ENCODE results near the gene CALML5. TPM values are rescaled to one million over a fixed set of nuclear protein-coding genes. Genes with fewer than 3 reads are reported as not detected.
"Not testable (repeated sequence)": the region's sequence is repeated elsewhere in the genome, so short reads cannot be mapped to it uniquely, and the experiment has no call there.

CALML5 gene
- total RNA-seq, 1 experiment from 2014 or later = not detected

DNA sequence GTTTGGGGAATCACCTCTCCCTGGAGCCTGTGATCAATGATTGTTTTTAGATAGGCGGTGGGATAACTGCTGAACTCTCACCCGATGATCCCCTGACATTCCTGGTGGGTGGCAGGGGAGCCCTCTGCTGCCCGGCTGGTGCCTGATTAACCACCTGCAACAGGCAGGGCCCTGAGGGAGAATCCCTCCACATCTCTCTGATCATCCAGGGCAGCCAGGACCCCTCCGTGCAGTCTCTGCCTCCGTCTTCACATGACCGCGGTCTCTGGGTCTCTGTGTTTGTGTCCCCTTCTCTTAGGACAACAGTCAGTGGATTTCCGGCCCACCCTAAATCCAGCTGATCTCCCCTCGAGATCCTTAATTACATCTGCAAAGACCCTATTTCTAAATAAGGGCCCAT lies 17.4 kb downstream of the CALML5 start:
- DNase-seq (ENCODE audit: low read depth) = no peak

DNA sequence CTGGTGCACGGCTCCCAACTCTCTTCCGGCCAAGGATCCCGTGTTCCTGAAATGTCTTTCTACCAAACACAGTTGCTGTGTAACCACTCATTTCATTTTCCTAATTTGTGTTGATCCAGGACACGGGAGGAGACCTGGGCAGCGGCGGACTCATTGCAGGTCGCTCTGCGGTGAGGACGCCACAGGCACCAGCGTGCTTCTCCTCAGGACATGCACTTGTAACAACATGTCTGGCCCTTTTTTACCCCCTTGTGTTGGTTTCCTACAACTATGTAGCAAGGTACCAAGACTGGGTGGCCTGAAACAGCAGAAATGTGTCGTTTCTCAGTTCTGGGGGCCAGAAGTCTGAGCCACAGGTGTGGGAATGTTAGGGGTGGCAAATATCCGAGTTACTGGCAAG lies 18.2 kb downstream of the CALML5 start:
- DNase-seq (ENCODE audit: low read depth) = no peak

DNA sequence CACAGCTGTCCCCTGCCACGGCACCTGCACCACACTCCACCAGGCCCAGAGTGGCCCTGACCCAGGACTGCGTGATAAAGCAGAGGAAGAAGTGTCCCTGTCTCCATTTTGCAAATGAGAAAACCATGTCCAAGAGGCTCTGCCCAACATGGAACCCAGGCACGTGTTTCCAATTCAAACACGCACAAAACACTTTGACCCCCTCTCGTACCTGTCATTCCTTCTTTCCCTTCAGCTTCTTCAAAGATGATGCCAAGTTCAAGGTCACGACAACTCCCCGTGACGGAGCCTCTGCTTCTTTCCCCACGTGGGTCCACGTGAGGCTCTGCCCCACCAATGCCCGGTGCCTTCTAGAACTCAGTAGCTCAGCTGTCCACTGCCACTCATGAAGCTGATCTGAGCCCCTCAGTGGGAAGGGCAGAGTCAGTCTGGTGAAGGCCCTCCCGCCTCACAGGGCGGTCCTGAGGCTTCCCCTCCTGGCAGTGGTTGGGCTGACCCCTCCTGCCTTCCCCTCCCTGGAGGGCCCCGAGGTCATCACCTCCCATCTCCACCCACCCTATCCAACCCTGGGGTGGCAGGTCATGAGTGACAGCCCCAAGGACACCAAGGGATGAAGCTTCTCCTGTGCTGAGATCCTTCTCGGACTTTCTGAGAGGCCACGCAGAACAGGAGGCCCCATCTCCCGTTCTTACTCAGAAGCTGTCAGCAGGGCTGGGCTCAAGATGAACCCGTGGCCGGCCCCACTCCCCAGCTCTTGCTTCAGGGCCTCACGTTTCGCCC lies 19.0 kb downstream of the CALML5 start:
- DNase-seq (ENCODE audit: low read depth) = no peak

DNA sequence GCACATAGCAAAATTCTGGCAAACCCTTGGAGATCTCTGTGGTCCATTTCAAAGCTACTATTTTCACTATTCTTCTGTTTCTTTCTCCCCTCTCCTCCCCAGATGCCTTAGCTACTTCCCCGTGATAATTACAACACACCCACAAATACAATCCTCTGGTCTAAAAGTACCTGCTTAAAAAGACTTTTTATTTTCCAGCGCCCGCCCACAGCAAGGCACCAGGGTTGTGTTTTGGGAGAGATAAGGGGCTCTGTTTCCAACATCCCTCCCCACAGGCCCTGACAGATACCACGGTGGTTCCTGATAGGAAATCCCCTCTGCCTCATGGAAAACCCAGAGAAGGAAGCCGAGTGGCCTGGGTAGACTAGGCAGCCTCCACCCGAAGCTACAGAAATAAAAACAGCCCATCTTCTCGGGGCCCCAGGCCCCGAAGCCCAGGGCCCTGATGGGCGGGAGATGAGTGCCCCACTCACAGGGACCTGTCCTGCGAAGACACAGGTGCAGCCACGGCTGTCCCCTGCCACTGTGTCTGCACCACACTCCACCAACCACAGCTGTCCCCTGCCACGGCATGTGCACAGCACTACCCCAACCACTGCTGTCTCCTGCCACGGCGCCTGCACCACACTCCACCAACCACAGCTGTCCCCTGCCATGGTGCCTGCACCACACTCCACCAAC lies 19.7 kb downstream of the CALML5 start:
- DNase-seq (ENCODE audit: low read depth) = no peak

DNA sequence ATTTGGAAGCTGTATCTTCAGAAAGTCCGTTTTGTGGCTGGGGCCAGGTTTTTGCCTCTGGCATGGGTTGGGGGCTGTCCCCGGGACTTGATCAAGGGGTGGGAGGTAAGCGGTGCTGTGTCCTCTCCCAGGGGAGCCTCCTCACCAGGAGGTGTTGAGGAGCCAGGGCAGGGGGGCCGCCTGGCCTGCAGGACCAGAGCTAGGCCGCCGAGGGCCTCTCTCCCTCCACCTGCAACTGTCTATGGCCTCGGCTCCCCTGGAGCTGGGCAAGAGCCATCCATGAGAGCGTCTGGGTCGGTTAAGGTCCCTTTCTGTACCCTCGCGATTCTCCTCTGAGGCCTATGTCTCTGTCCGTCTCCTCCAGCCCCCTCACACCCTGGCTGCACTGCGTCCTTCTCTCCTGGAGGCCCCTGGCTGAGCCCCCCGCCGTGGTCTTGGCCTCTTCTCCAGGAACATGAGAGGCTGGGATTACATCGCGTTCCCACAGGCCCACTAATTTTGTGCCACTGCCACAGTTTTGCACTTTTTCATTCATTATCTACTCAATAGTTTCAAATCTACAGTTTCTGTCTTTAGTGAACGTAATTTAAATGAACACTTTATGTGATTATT lies 20.6 kb downstream of the CALML5 start:
- no peak for DNase-seq (ENCODE audit: low read depth)

DNA sequence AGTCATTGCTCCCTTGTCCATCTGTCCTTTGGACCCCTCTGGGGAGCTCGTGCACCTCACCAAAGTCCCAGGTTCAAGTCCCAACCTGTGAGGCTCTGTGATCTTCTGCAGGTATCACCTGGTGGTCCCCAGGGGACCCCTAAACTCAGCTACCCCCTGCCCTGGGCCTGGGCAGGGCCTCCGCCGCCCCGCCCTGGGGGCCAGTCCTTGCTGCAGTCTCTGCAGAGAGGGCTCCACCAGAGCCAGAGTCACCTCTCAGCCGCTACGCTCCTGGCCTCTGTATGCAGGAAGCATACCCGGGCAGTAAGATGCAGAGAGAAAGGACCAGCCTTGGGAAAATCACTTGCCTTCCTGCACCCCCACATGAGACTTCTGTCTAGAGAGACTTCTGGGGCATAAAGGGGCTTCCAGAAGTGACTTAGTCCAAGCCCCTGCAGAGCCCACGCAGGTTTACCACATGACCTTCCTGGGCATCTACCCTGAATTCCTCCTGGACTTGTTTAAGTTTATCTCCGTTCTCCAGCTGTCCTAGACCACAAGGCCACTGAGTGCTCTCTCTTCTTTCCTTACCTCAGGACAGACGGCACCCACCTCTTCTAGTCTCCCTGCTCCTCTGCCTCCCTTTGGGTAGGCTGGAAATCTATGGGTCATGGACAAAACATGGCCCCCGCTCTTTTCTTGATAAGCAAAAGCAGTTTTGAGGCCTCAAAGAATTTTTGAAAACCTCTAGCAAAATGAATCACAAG lies 21.2 kb downstream of the CALML5 start:
- DNase-seq (ENCODE audit: low read depth) = no peak

DNA sequence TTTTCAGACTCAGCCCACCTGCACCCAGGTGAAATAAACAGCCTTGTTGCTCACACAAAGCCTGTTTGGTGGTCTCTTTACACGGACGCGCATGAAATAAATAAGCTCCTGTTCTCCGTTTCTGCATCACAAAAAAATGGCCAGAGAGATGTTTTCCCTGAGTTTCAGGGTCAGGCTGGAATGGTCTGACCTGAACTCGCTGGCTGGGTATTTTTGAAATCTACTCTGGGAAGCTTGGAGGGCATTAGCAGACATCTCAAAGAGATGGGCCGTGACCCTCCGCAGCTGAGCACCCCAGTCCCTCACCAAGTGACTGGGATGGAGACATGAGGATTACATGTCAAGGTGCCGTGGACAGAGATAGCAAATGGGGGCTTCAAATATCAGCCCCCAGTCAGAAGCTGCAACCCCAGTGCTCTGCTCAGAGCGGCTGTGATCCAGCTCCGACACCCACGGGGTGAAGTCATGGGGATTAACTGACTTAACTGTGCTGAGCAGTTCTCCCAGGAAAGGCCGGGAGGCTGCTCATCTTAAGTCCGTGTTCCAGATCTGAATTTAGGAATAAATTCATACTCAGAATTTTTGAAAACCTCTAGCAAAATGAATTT lies 22.3 kb downstream of the CALML5 start:
- DNase-seq (ENCODE audit: low read depth) = no peak

DNA sequence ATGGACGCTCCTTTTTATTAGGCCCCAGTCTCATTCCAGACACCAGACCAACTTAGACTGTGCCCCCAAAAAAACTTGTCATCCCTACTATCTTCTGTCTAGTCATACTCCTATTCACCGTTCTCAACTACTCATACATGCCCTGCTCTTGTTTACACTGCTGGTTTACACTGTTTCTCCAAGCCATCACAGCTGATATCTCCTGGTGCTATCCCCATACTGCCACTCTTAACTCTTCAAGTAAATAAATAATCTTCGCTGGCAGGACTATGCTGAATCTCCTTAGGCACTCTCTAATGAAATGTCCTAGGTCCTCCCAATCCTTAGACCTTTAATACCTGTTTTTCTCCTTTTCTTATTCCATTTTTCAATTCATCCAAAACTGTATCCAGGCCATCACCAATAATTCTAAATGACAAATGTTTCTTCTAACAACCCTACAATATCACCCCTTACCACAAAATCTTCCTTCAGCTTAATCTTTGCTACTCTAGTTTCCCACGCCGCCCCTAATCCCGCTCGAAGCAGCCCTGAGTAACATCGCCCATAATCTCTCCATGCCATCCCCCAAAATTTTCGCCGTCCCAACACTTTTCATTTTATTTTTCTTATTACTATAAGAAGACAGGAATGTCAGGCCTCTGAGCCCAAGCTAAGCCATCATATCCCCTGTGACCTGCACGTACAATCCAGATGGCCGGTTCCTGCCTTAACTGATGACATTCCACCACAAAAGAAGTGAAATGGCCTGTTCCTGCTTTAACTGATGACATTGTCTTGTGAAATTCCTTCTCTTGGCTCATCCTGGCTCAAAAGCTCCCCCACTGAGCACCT lies 23.2 kb downstream of the CALML5 start:
- not testable (repeated sequence) for DNase-seq (ENCODE audit: low read depth)

DNA sequence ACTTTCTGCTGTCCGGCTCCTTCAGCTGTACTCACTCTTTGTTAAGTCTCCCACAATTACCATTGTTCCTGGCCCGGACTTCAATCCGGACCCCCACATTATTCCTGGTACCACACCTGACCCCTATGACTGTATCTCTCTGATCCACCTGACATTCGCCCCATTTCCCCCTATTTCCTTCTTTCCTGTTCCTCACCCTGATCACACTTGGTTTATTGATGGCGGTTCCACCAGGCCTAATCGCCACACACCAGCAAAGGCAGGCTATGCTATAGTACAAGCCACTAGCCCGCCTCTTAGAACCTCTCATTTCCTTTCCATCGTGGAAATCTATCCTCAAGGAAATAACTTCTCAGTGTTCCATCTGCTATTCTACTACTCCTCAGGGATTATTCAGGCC lies 24.3 kb downstream of the CALML5 start:
- DNase-seq (ENCODE audit: low read depth) = not testable (repeated sequence)

DNA sequence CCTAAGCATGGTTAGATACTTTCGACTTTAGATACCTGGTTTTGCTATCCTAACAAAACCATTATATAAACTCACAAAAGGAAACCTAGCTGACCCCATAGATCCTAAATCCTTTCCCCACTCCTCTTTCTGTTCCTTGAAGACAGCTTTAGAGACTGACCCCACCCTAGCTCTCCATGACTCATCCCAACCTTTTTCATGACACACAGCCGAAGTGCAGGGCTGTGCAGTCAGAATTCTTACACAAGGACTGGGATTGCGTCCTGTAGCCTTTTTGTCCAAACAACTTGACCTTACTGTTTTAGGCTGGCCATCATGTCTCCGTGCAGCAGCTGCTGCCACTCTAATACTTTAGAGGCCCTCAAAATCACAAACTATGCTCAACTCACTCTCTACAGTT lies 24.7 kb downstream of the CALML5 start:
- peak; percentile 52 for DNase-seq (ENCODE audit: low read depth)

DNA sequence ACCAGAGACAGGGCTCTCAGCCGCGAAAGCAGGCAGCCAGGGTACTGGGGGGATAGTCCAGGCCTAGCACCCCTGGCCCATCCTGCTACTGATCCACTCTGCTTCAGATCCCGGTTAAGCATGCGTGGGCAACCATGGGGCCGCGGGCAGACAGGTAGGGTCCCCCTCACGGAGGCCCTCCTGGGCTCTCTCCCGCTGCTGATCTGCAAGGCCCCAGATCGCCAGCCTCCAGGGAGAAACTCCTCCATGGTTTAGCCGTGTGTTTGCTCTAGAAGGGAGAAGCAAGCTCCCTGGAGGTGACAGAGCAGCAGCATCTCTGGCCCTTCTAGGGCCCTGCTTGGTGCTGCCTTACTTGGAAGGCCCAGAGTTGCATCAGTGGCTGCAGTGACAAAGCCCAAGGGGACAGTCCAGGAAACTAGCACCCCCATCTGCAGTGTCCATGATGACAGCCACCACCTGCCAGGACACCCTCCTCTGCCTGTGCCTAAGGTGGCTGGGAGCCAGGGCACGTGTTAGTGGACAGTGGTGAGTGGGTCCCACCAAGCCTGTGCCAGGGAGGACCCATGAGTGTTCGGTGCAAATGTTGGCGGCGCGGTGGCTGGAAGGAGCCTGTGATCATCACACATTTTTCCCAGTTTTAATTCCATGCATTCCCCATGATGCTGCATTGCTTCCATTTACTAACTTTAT lies 29.2 kb downstream of the CALML5 start:
- no peak for DNase-seq (ENCODE audit: low read depth)

DNA sequence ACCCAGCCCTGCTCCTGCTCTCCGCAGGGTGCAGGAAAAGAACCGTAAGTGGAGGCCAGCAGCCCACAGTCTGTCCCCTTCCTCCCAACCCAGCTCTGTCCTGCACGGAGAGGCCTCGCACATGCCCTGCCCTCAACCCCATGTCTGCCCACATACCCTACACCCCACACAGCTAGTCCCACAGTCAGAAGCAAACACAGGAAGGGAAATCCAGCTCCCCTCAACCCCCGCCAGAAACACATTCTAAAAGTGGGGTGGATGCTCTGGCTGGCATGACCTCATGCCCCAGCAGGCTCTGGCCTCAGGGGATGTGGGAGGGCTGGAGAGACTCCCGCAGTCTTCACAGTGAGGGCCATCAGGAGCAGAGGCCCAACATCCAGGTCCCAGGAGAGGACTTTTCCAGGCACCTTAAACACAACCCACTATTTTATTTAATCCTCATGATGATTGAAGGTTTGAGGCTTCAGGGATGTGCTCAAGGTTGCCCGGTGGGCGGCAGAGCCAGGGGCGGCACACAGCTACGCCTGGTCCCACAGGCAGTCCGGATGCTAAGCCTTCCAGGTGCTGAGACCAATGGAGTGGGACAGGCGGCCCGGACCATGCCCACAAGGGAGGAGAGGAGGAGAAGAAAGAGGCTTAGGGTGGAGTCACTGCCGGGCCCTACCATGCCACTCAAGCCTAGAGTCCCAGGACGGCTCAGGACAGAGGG lies 29.9 kb downstream of the CALML5 start:
- no peak for DNase-seq (ENCODE audit: low read depth)

DNA sequence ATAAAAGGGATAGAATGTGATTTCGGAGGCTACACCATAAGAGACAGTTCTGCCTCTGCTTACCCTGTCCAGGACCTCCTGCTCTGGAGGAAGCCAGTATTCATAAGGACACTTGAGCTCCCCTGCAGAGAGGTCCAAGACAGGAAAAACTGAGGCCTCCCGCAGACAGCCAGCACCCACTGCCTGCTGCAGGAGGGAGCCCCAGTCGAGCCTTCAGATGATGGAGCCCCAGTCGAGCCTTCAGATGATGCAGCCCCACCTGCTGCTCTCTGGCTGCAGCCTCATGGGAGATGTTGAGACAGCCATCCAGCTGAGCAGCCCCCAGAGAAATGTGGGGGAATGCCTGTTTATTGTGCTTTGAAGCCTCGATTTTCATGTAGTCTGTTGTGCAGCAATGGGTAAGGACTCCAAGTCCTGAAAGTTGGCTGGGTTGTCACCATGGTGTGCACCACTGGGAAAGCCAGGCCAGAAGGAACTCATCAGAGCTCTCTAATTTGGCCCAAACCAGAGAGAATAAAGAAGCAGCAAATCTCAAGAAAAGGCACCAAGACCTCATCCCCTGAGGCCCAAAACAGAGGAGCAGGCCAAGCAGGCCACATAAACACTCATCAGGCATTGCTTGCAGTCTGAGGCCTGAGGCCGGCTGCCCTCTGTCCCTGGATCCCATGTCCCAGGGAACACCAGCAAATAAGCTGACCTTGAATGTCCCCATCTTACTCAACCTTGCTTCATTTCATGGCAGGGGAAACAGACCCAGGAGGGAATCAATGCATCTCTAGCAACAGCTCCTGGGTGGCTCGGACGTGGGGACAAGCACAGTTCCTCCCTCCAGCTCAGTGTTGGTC lies 30.9 kb downstream of the CALML5 start:
- DNase-seq (ENCODE audit: low read depth) = peak; percentile 15

DNA sequence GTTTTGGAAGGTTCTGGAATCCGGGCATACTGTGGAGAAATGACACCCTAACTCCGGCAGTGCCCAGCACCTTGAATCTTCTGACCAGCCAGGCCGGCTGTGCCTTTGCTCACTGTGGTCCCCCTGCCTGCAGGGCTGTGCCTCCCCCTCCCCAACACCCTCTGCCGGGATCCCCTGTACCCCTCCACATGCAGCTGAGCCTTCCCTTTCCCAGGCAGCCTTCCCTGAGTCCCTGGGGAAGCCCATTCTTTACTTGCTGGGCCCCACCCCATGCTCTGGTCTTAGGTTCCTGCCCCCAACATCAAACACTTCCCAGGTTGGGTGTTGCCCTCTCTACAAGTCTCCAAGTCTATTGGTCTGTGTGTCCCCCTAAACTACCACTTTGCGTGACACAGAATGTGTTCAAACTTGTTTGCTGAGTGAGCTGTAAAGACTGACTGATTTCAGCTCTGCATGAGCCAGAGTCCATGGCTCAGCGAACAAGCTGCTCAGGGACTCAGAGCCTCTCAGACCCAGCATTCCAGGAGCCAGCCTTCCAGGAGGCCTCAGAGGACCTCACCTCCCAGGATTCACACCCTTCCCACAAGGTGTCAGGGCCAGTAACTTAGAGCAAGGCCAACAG lies 31.6 kb downstream of the CALML5 start:
- no peak for DNase-seq (ENCODE audit: low read depth)

DNA sequence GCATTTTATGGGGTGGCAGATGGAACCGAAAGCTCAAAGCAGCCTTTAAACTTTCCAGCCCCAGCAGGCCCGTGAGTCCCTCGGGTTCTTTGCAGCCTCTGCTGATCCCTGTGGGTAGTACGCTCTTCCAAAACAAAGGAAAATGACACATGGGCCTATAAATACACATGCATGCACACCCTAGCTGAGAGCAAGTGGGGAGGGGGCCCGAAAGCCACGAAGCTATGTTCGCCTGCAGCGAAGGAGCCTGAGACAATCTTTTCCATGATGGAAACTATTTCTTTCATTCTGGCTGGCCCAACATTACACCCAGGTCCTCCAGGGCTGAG lies 32.2 kb downstream of the CALML5 start:
- no peak for DNase-seq (ENCODE audit: low read depth)

DNA sequence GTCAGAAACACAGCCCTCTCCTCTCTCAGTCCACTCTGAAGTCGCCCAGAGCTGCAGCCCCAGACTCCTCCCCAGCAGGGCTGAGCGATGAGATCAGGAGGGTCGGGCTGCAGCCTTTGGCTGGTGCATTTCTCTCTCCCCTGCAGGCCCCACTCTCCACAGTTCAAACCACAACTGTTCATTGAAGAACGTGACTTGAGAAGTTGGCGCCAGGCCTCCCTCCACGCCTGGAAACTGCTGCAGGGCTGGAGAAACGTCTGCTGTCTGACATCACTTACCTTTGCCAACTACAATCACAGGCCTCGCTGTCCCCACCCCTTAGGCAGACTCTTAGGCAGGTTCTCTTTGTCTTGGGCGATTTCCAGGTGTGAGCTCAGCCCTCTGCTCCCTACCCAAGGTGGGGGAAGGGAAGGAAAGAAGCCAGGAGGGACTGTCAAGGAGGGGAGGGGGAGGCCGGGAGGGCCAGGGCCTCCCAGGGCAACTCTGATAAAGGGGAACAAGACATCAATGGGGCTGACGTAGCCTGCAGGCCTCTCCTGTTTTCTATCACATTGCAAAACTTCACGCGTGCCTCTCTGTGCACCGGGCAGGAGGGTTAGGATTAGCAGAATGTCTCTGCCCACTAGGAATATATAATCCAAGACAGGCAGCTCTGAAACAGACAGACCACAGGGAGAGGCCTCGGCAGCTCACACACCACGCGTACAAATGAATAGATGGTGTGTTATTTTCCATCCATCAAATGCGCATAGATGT lies 32.7 kb downstream of the CALML5 start:
- peak; percentile 90 for DNase-seq (ENCODE audit: low read depth)

DNA sequence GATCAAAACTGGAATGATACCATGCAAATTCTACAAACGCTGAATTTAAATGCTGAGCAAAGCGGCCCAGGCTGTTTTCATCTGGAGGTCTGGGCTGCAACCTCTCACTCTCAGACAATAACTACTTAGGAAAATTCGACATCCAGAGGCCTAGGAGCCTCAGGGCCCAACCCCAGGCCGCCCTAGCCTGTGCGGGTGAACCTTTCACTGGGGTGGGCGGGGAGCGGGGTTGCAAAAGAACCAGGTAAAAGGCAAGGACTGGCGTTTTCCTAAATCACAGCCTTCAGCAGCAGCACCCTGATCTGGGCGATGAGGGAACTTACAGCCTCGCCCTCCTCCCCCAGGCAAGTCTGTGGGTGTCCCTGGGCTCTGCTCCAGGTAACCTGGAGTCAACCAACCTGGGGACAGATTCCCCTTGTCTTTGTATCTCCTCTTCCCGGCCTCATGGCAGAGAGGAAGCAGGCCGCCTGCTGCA lies 33.4 kb downstream of the CALML5 start:
- DNase-seq (ENCODE audit: low read depth) = no peak

DNA sequence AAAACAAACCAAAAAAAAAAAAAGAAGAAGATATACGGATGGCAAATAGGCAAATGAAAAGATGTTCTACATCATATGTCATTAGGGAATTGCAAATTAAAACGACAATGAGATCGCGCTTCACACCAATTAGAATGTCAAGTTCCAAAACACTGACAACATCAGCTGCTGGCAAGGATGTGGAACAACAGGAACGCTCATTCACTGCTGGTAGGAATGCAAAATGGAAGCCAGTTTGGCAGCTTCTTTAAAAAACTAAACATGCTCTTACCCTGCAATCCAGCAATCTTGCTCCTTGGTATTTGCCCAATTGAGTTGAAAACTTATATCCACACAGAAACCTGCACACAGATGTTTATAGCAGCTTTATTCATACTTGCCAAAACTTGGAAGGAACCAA lies 34.8 kb downstream of the CALML5 start:
- no peak for DNase-seq (ENCODE audit: low read depth)

Data from RPMI7951 (cell line).